NCI-H1930 (cell line): Measurements from ENCODE around the gene TMEM163.
A peak's percentile ranks its signal among the peaks of the same experiment; 100 is the strongest.
"Not testable (repeated sequence)": the region's sequence is repeated elsewhere in the genome, so short reads cannot be mapped to it uniquely, and the experiment has no call there.

ENCODE experiments used
- DNase-seq, 2 experiments: peaks; one replicate each; lab custom pipeline; 2025; lab: John Stamatoyannopoulos, UW

The TMEM163 gene

GRCh38 chr2:134718817-134719814, at the start of gene TMEM163:
Gene TMEM163 (minus strand): TSS chr2:134719000.
- peak; percentile 28 to 31 for DNase-seq

GRCh38 chr2:134766583-134766982, 47.8 kb upstream of the TMEM163 start:
- no peak for DNase-seq

- DNase-seq: no peak
Observed at GRCh38 chr2:134765987-134766386, 47.2 kb upstream of the TMEM163 start.

GRCh38 chr2:134764164-134764563, 45.4 kb upstream of the TMEM163 start:
- no peak for DNase-seq

GRCh38 chr2:134763164-134763710, 44.4 kb upstream of the TMEM163 start:
- no peak for DNase-seq

GRCh38 chr2:134762508-134762907, 43.7 kb upstream of the TMEM163 start:
- DNase-seq: no peak

GRCh38 chr2:134760385-134760784, 41.6 kb upstream of the TMEM163 start:
- no peak for DNase-seq

- DNase-seq: no peak
Observed at GRCh38 chr2:134758633-134759032, 39.8 kb upstream of the TMEM163 start.

GRCh38 chr2:134751981-134752380, 33.2 kb upstream of the TMEM163 start:
- DNase-seq: not testable (repeated sequence)

- DNase-seq: no peak
Observed at GRCh38 chr2:134745546-134745945, 26.7 kb upstream of the TMEM163 start.

GRCh38 chr2:134745023-134745422, 26.2 kb upstream of the TMEM163 start:
- no peak for DNase-seq

GRCh38 chr2:134739879-134740301, 21.1 kb upstream of the TMEM163 start:
- no peak for DNase-seq

- no peak for DNase-seq
Observed at GRCh38 chr2:134739236-134739878, 20.6 kb upstream of the TMEM163 start.

- no peak for DNase-seq
Observed at GRCh38 chr2:134738141-134738870, 19.5 kb upstream of the TMEM163 start.

GRCh38 chr2:134737671-134738070, 18.9 kb upstream of the TMEM163 start:
- DNase-seq: no peak

- no peak for DNase-seq
Observed at GRCh38 chr2:134736167-134736880, 17.5 kb upstream of the TMEM163 start.

- DNase-seq: no peak
Observed at GRCh38 chr2:134728163-134728562, 9.4 kb upstream of the TMEM163 start.

- DNase-seq: no peak
Observed at GRCh38 chr2:134727385-134727784, 8.6 kb upstream of the TMEM163 start.

- no peak for DNase-seq
Observed at GRCh38 chr2:134726645-134727044, 7.8 kb upstream of the TMEM163 start.

- no peak for DNase-seq
Observed at GRCh38 chr2:134725876-134726275, 7.1 kb upstream of the TMEM163 start.

- DNase-seq: no peak
Observed at GRCh38 chr2:134724341-134724740, 5.5 kb upstream of the TMEM163 start.
